Prostate gland (tissue), 2 donors: ENCODE results near the gene ITGA7. TPM values are rescaled to one million over a fixed set of nuclear protein-coding genes. Genes with fewer than 3 reads are reported as not detected.

Experiments used
- DNase-seq: peaks from one replicate; pipeline ENCODE4 v3.0.0-alpha.2; 2019; ENCODE audit warnings: low spot score
- H3K27ac ChIP-seq, 2 donors: fragments of 200-600 bp; sonication (generic); 2 replicates each; pipeline ENCODE4 v1.5.1; 2017 to 2019
- H3K27me3 ChIP-seq: fragments of 200-600 bp; sonication (generic); replicated peaks from 2 replicates; pipeline ENCODE4 v1.5.1; 2019; ENCODE audit not compliant: insufficient read depth
- H3K36me3 ChIP-seq, 2 donors: fragments of 200-600 bp; sonication (generic); 1 replicate in 1 of 2; 2 replicates in 1 of 2; pipeline versions ENCODE4 v1.5.1 to v1.8.1; 2017 to 2019
- H3K4me1 ChIP-seq: fragments of 200-600 bp; sonication (generic); replicated peaks from 2 replicates; pipeline ENCODE4 v1.5.1; 2019
- H3K4me3 ChIP-seq, 2 donors: fragments of 200-600 bp; sonication (generic); 2 replicates each; pipeline ENCODE4 v1.5.1; 2017 to 2019
- H3K9me3 ChIP-seq: fragments of 200-600 bp; sonication (generic); 2 replicates; pipeline ENCODE4 v1.5.1; 2017
- CTCF ChIP-seq, 4 experiments: fragments of 200-600 bp in 2 of 4; fragments of 450-650 bp in 2 of 4; sonication (generic) in 2 of 4; IDR thresholded peaks; 1 replicate in 3 of 4; 2 replicates in 1 of 4; pipeline ENCODE4 v1.5.1; 2016 to 2019; ENCODE audit warnings: antibody characterized with exemption in 4 of 4, mild to moderate bottlenecking in 2 of 4, moderate library complexity in 2 of 4
- POLR2A ChIP-seq: fragments of 450-650 bp; IDR thresholded peaks from one replicate; pipeline ENCODE4 v1.6.1; 2016; ENCODE audit warnings: antibody characterized with exemption, mild to moderate bottlenecking
- POLR2AphosphoS5 ChIP-seq: sonication (generic); formaldehyde crosslinking; IDR thresholded peaks from one replicate; pipeline ENCODE4 v1.6.1; 2017; ENCODE audit warnings: antibody characterized with exemption
- WGBS: methylation state at CpG from one replicate; pipeline ENCODE4 v1.1.5; 2018; 5-methylcytosine and 5-hydroxymethylcytosine counted together
- intact Hi-C: fragments of 100-400 bp; cut with DNase I; formaldehyde crosslinking; loops from one replicate; pipeline ENCODE4 v1.14.2; 2022
- total RNA-seq, 2 donors: library from RNA; depleted of rRNA; stranded (reverse); fragments of >200 nt; gene quantifications; one replicate each; pipeline ENCODE4 v1.1.0, GENCODE V29; 2016

ITGA7 gene
- total RNA-seq, 2 donors from 2014 or later = 17.4 to 37.0 TPM

GRCh38 chr12:55718624-55719275 is 11.0 kb upstream of the ITGA7 start:
- Histone ChIP-seq H3K27ac (peak overlapping the region; percentile 28 to 40), H3K4me1 (peaks cover 12% of the 10 kb centered on the region), H3K4me3 (no peak overlapping the region), H3K27me3 (no peaks in the 10 kb centered on the region), H3K9me3 (no peaks in the 10 kb centered on the region), H3K36me3 (no peaks in the 10 kb centered on the region)
- TF ChIP-seq CTCF (IDR thresholded peaks at IDR 0.05) (no peak), POLR2AphosphoS5 (no peak), POLR2A (no peak)
- 40% methylated on average over 4 of the region's 4 CpGs for WGBS
- no peak for DNase-seq
- intact Hi-C loops = no loop called here

GRCh38 chr12:55718015-55718414 is 10.3 kb upstream of the ITGA7 start:
- Histone ChIP-seq H3K4me3 (no peak overlapping the region), H3K36me3 (no peaks in the 10 kb centered on the region), H3K27ac (peak overlapping the region; percentile 9 to 16), H3K4me1 (peaks cover 12% of the 10 kb centered on the region), H3K27me3 (no peaks in the 10 kb centered on the region), H3K9me3 (no peaks in the 10 kb centered on the region)
- 16% methylated on average over 4 of the region's 4 CpGs for WGBS
- no peak for DNase-seq
- TF ChIP-seq POLR2AphosphoS5 (no peak), CTCF (IDR thresholded peaks at IDR 0.05) (no peak), POLR2A (no peak)
- intact Hi-C loops = no loop called here

GRCh38 chr12:55717011-55718007 is 9.6 kb upstream of the ITGA7 start:
- H3K9me3 ChIP-seq = no peaks in the 10 kb centered on the region
- no peak for TF ChIP-seq POLR2AphosphoS5
- no peak for TF ChIP-seq CTCF (IDR thresholded peaks at IDR 0.05)
- TF ChIP-seq POLR2A = no peak
- peak overlapping the region; percentile 91 to 93 for H3K27ac ChIP-seq
- H3K4me3 ChIP-seq = peak overlapping the region in 1 of 2 donors; percentile 77
- WGBS = 27% methylated on average over 8 of the region's 8 CpGs
- DNase-seq = no peak
- H3K27me3 ChIP-seq = no peaks in the 10 kb centered on the region
- H3K36me3 ChIP-seq = no peaks in the 10 kb centered on the region
- intact Hi-C loops = no loop called here
- H3K4me1 ChIP-seq = peaks cover 12% of the 10 kb centered on the region

GRCh38 chr12:55716582-55716957 is 8.9 kb upstream of the ITGA7 start:
- H3K9me3 ChIP-seq = no peaks in the 10 kb centered on the region
- peak overlapping the region; percentile 77 to 80 for H3K4me3 ChIP-seq
- H3K27me3 ChIP-seq = no peaks in the 10 kb centered on the region
- intact Hi-C loops = no loop called here
- H3K4me1 ChIP-seq = peaks cover 12% of the 10 kb centered on the region
- TF ChIP-seq POLR2AphosphoS5 = no peak
- no peak for TF ChIP-seq POLR2A
- TF ChIP-seq CTCF (IDR thresholded peaks at IDR 0.05) = no peak
- 3% methylated on average over 13 of the region's 13 CpGs for WGBS
- H3K36me3 ChIP-seq = no peaks in the 10 kb centered on the region
- no peak for DNase-seq
- H3K27ac ChIP-seq = peak overlapping the region; percentile 91 to 93
